ENCODE data around the gene XYLT1.
A peak's percentile ranks its signal among the peaks of the same experiment; 100 is the strongest.

Gene XYLT1

GRCh38 chr16:17423221-17423620 lies 47.5 kb downstream of the XYLT1 start:
- no peak for TF ChIP-seq CTCF (IDR thresholded peaks at IDR 0.05; ENCODE audit: extremely low read depth, insufficient read depth, missing control alignments)
- no peak for DNase-seq (ENCODE audit: low spot score)
- in situ Hi-C loops (cut with MboI; ENCODE audit: low pct_unique_long_range_greater_than_20kb, low sequenced_read_pairs, unreplicated experiment), result no loop called here

GRCh38 chr16:17420816-17421215 lies 49.9 kb downstream of the XYLT1 start:
- in situ Hi-C loops (cut with MboI; ENCODE audit: low pct_unique_long_range_greater_than_20kb, low sequenced_read_pairs, unreplicated experiment), result no loop called here
- DNase-seq (ENCODE audit: low spot score), result no peak
- TF ChIP-seq CTCF (IDR thresholded peaks at IDR 0.05; ENCODE audit: extremely low read depth, insufficient read depth, missing control alignments), result no peak

GRCh38 chr16:17419266-17419665 lies 51.5 kb downstream of the XYLT1 start:
- DNase-seq (ENCODE audit: low spot score), result no peak
- in situ Hi-C loops (cut with MboI; ENCODE audit: low pct_unique_long_range_greater_than_20kb, low sequenced_read_pairs, unreplicated experiment), result no loop called here
- TF ChIP-seq CTCF (IDR thresholded peaks at IDR 0.05; ENCODE audit: extremely low read depth, insufficient read depth, missing control alignments), result no peak

- TF ChIP-seq CTCF (IDR thresholded peaks at IDR 0.05; ENCODE audit: extremely low read depth, insufficient read depth, missing control alignments), result no peak
- DNase-seq (ENCODE audit: low spot score), result no peak
- in situ Hi-C loops (cut with MboI; ENCODE audit: low pct_unique_long_range_greater_than_20kb, low sequenced_read_pairs, unreplicated experiment), result no loop called here
Observed at GRCh38 chr16:17417740-17418139, 53.0 kb downstream of the XYLT1 start.

GRCh38 chr16:17416461-17417311 lies 54.1 kb downstream of the XYLT1 start:
- peak; percentile 85 for DNase-seq (ENCODE audit: low spot score)
- in situ Hi-C loops (cut with MboI; ENCODE audit: low pct_unique_long_range_greater_than_20kb, low sequenced_read_pairs, unreplicated experiment), result no loop called here
- peak; percentile 26 for TF ChIP-seq CTCF (IDR thresholded peaks at IDR 0.05; ENCODE audit: extremely low read depth, insufficient read depth, missing control alignments)

- DNase-seq (ENCODE audit: low spot score), result no peak
- in situ Hi-C loops (cut with MboI; ENCODE audit: low pct_unique_long_range_greater_than_20kb, low sequenced_read_pairs, unreplicated experiment), result no loop called here
- no peak for TF ChIP-seq CTCF (IDR thresholded peaks at IDR 0.05; ENCODE audit: extremely low read depth, insufficient read depth, missing control alignments)
Observed at GRCh38 chr16:17414916-17415315, 55.8 kb downstream of the XYLT1 start.

Measured in GM13977 (cell line).